ENCODE results near the gene OR10X1.

The OR10X1 gene, protein sequence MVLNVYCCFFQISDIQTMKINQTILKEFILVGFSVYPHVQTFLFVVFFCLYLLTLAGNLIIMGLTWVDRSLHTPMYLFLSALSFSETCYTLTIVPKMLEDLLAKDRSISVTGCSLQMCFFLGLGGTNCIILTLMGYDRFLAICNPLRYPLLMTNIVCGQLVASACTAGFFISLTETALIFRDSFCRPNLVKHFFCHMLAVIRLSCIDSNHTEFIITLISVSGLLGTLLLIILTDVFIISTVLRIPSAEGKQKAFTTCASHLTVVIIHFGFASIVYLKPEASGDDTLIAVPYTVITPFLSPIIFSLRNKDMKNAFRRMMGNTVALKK

DNA sequence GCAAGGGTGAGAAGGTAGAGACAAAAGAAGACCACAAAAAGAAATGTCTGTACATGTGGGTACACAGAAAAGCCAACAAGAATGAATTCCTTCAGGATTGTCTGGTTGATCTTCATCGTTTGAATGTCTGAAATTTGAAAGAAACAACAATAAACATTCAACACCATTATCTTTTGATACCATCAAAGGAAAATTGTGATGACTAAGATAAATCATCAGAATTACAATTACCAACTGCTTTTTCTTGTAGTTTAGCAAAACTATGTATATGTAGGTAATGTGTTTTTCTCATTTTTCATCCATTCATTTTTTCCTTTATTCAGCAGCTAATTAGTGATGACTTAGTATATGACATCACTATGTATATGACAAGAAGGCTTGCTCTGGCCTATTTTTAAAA lies at the start of gene OR10X1:
Gene OR10X1 (minus strand): TSS at position 167 of the 400 bp plus-strand sequence. CDS start 0 bp downstream, at position 167.
- no peak for DNase-seq (ENCODE audit: low read depth in 2 of 2)

DNA sequence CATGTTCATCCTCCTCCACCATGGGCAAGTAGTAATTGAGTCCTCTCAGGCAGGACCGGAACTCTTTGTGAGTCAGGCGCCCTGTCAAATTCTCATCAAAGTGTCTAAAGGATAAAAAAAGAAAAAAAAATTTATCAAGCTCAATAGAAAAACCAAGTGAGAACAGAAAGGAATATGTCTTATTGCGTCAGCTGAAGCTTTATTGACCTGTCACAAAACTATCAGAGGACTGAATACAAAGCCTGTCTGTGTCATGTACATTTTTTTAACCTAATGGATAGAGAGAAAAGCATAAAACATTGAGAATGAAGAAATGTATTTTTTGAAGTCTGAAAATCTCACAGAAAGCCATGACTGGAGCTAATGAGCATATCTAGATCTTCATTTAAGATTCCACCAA lies 34.1 kb upstream of the OR10X1 start:
- DNase-seq (ENCODE audit: low read depth in 2 of 2) = no peak

DNA sequence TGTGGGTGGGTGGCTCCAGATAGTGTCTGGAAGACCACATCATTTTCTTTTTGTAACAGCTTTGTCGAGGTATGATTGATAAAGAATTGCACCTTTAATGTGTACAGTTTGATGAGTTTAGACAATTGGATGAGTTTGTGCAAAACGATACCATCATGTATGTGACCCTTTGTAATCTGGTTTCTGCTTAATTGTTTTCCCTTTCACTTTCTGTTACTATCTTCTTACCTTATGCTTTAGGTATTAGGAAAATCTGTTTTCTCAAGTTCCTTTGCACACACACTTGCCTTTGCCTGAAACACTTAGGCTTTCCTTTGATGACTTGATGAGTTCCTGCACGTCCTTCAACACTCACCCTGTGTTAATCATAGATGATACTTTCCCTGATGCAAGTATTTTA lies 32.2 kb upstream of the OR10X1 start:
- no peak for DNase-seq (ENCODE audit: low read depth in 2 of 2)

DNA sequence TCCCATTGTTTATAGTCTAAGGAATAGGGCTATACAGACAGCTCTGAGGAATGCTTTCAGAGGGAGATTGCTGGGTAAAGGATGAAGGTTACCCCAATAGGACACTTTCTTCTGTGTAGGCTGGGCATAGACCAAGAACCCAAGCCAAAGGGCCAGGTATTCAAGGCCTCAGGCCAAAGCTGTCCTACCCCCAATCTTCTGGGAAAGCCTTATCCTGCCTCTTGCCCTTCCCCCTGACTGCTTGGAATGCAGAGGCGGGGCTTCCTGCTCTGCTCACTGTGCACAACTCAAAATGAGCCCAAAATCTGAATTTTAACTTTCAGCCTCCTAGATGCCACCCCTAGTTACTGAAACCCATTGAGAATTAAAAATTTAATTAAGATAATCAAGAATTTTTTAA lies 27.6 kb upstream of the OR10X1 start:
- no peak for DNase-seq (ENCODE audit: low read depth in 2 of 2)

DNA sequence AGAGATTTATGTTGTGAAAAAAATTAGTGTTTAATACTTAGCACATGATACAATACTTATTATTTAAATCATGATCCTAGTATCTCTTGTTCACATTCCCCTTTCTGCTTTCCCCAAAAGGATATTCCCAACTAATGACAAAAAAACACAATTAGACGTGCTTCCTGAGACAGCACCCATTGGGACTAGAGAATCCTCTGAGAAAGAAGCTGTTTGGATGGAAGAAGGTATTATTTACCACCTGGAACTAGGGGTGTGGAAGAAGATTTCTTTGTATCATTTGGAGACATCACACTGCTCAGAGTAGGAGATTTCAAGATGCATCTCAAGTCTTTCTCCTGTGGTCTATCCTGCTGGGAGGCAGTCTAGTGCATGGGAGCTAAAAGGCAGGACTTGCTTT lies 25.3 kb upstream of the OR10X1 start, which contains the start of gene OR10Z1:
Gene OR10Z1 (plus strand): TSS at position 301 of the 400 bp plus-strand sequence. CDS start 1,171 bp downstream, outside the sequence.
- no peak for DNase-seq (ENCODE audit: low read depth in 2 of 2)

DNA sequence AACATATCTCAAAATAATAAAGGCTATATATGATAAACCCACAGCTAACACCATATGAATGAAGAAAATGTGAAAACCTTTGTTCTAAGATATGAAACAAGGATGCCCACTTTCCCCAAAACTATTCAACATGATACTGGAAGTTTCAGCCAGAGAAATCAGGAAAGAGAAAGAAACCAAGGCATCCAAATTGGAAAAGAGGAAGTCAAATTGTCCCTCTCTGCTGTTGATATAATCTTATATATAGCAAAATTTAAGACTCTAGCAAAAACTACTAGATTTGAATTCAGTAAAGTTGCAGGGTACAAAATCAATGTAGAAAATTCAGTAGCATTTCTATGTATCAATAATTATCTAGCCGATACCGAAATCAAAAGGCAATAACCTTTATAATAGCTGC lies 21.0 kb upstream of the OR10X1 start:
- no peak for DNase-seq (ENCODE audit: low read depth in 2 of 2)

DNA sequence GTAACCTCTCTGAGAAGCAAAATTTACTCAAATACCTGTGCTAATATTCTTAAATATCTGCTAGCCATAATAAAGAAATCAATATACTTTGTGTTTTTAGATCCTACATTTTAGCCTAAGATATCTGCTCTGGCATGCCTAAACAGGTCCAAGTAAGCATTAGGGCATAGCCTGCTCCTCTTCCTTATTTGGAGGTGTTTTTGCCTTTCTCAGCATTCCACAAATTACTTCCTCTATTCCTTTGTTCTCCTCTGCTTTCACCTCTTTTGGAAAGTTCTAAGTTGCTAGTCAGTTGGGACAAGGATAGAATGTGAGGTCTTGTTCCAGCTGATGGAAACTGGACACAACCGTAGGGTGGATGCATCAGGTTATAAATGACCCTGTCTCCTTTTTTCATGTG lies 7.2 kb upstream of the OR10X1 start:
- no peak for DNase-seq (ENCODE audit: low read depth in 2 of 2)

DNA sequence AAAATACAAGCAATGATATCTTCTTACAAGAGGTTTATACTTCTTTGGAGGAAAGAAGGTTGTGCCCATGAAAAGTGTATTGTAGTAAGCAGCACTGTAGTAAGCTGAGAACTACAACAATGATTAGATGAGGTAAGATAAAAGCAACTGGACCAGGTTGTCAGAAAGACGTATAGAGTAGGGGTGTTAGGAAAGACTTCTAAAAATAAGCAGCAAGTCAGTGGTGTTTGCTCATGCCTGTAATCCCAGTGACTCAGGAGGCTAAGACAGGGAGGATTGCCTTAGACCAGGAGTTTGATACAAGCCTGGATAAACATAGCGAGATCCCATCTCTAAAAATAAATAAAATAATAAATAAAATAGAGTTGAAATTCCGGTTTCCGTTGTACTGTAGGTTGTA lies 4.3 kb upstream of the OR10X1 start:
- no peak for DNase-seq (ENCODE audit: low read depth in 2 of 2)

DNA sequence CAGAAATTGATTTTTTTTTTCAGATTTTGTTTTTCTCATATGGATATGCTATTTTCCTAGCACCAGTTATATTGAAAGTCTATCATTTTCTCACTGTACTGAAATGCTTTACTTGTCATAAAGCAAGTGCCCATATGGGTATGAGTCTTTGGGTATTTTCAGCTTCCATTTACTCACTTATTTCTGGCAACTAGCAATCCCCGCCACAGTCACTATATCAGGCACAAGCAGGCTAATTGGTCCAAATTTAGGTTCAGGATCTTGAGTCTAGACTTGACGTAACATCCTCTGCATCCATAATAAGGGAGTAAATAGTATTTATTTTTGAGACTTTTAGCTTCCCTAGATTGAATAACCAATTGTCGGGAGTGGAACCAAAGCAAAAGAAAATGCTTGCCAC lies 2.1 kb downstream of the OR10X1 start:
- DNase-seq (ENCODE audit: low read depth in 2 of 2) = no peak

DNA sequence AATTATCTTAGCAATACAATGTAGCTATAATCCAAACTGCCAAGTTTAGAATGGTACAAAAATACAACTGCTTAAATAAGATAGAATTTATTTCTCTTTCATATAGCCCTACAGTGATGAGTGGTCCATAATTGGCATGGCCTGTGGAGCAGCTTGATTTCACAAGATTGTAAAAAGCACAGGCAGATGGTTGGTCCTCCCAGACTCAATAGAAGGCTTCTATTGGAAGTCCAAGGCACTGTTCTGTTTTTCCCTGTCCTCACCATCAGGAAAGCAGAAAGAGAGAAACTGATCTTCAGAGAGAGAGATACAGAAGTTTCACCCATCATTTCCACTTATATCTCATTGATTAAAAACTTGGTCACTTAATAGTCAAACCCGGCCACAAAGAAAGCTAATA lies 7.5 kb downstream of the OR10X1 start:
- no peak for DNase-seq (ENCODE audit: low read depth in 2 of 2)

DNA sequence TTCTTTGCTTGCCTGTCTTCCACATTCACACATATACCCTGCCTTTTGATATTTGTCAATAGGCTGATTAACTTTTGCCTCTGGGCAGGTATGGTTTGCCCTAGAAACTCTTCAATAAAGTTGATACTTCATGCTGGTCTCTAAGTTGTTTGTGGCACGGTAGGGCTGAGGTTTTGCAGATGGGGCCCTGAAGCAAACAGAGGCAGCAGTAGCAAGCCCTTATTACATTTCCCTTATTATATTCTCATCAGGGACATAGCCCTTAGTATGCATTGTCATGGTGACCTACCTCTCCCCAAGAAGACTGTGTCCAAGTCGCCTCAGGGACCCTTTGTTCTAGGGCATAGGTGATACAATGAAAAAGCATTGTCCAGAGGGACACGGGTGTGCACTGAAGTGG lies 9.2 kb downstream of the OR10X1 start, which contains the start of gene OR6P1:
Gene OR6P1 (minus strand): TSS at position 101 of the 400 bp plus-strand sequence. CDS start 6,976 bp downstream, outside the sequence.
- no peak for DNase-seq (ENCODE audit: low read depth in 2 of 2)

DNA sequence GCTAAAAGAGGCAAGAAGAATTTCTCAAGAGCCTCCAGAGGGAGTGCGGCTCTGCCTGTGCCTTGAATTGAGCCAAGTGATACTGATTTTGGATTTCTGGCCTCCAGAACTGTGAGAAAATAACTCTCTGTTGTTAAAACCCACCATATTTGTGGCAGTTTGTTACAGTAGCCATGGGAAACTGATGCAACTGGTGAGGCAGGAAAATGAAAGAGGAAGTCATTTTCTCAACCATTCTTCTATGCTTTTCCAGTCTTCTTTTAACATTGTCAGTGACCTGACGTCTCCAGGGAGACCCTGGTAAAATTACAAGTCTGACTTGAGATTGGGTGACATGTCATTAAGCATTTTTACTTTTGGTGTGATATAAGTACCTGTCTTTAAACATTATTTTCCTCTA lies 15.1 kb downstream of the OR10X1 start:
- no peak for DNase-seq (ENCODE audit: low read depth in 2 of 2)

DNA sequence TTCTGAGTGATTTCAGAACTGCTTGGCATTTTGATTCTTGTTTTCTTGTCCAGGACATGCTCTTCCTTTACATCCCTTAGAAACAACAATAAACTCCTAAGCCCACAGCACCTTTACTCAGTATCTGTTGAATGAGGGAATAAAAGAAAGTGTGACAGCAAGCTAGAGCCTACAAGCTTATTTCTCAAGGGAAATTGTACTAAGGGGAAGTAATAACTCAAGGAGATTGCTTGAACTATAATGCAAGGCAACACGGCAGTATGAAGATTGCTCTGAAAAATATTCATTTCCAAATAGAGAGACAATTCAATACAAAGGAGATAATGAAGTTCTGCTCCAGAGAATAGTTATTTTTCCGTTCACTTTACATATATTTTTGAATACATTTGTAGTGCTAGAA lies 15.8 kb downstream of the OR10X1 start:
- DNase-seq (ENCODE audit: low read depth in 2 of 2) = no peak

DNA sequence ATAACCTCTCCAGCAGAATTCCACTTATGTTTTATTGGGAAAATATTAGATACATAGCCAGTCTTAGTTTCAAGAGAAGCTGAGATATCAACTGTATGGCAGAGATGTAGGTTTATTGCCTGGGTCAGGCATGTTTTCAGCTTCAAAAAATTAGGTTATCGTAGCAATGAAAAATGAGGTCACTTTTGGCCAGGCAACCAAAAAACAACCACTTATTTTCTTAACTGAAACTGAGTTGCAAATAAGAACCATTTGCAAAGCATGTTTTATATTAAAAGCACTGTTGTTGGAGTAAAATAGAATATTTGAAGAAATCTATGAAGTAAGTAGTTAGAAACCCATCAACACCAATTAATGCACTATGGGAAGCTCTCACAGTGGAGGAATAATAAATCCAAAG lies 20.0 kb downstream of the OR10X1 start:
- DNase-seq (ENCODE audit: low read depth in 2 of 2) = no peak

DNA sequence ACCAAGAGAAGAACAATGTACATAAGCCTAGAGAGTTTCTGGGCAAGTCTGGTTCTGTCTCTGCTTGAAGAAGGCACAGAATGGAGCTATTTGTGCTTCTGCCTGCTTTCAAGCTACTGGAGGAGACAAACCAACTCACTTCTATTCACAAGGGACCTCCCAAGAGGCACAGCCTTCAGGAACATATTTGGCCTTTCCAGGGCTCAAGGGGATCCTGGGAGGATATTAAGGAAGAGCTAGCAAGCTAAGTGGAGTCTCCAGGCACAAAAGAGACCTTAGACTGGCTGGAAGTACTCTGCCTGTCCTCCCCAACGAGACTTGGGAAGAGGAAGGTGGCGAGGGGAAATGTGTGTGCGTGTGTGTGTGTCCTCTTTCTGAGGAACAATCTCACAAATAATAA lies 25.3 kb downstream of the OR10X1 start, which contains the start of gene OR6Y1:
Gene OR6Y1 (minus strand): TSS at position 54 of the 400 bp plus-strand sequence. CDS start 6,300 bp downstream, outside the sequence.
- DNase-seq (ENCODE audit: low read depth in 2 of 2) = no peak

DNA sequence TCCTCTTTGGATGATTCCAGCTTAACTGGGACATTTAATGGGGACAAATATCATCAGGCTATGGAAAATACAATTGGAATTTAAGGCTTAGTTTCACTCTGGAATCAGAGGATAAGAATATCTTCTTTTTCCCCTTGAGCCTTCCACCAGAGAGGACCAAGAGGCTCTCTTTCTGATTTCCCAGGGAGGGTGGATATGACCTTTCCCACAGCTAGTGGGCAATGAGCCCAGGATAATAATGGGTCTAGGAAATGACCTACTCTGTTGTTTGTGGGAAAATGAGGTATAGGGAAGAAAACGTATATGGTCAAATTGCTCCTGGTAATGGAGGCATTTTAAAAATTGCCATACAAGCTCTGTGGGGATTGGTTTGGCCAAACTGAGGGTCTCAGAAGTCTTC lies 27.4 kb downstream of the OR10X1 start:
- DNase-seq (ENCODE audit: low read depth in 2 of 2) = no peak

DNA sequence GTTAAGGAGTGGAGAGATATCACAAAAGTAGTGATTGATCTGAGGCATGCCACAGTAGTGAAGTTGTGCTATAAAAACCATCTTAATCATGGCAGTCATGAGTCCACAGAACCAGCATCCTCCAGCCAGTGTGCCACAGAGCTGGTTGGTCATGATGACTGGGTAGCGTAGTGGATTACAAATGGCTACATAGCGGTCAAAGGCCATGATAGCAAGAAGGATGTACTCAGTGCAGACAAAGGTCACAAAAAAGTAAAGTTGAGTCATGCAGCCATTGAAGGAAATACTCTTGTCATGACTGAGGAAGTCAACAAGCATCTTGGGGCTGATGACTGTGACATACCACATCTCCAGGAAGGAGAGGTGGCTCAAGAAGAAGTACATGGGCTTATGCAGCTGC lies 32.2 kb downstream of the OR10X1 start:
- DNase-seq (ENCODE audit: low read depth in 2 of 2) = no peak

DNA sequence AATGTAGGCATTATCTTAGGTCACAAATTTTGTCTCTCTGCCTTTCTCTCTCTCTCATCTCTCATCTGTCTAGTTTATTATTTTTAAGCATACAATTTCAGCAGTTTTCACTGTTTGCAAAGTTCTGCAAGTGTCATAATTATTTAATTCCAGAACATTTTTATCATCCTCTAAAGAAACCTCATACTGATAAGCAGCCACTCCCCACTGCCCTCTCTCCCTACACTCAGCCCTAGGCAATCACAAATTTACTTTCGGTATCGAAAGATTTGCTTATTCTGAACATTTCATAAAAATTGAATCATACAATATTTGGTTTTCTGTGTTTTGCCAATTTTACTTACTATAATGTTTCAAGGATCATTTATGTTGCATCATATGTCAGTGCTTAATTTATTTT lies 42.1 kb downstream of the OR10X1 start:
- DNase-seq (ENCODE audit: low read depth in 2 of 2) = no peak

DNA sequence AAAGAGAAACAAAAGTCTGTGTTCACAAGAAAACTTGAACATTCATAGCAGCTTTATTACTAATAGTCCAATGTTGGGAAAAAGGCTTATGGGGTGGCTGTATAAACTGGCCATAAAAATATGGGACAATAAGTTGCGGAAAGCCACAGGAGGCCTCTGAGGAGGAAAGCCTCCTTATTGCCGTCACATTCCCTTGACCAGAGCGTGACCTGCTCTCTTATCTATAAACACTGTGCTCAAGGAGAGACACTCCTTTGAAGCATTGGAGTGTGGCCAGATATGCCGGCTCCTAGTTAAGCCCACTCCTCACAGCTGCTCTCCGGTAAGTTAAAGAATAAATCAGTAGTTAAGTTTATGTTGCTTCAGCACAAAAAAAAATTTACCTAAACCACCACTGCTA lies 45.2 kb downstream of the OR10X1 start:
- DNase-seq (ENCODE audit: low read depth in 2 of 2) = no peak

All from stimulated activated CD8-positive, alpha-beta memory T cell treated with anti-CD3 and anti-CD28 coated beads, Interleukin-2, amount 100 ng/mL, for 48 hours (primary cell).